Psoas muscle (tissue), 8 donors: ENCODE measurements around the gene PLOD1. TPM values are rescaled to one million over a fixed set of nuclear protein-coding genes. Genes with fewer than 3 reads are reported as not detected.

Experiments
- ATAC-seq, 4 donors: fragments of 200-7000 bp; cut with Tn5 transposase; one replicate each; pipeline ENCODE4 v1.9.1; 2020; ENCODE audit warnings: moderate library complexity in 3 of 4, mild to moderate bottlenecking in 2 of 4
- DNase-seq, 2 donors: peaks; one replicate each; pipeline ENCODE4 v3.0.0-alpha.2; 2020
- H3K27ac ChIP-seq: fragments of 200-600 bp; one replicate; pipeline ENCODE4 v1.8.0; 2022
- H3K27me3 ChIP-seq, 3 donors: fragments of 200-600 bp in 1 of 3; one replicate each; pipeline versions ENCODE4 v1.6.1 to v1.8.0; 2013 to 2022; ENCODE audit warnings: low read length in 2 of 3, mild to moderate bottlenecking in 2 of 3, moderate library complexity in 1 of 3; ENCODE audit not compliant: insufficient read depth in 3 of 3
- H3K36me3 ChIP-seq, 2 donors: fragments of 200-600 bp in 1 of 2; one replicate each; pipeline versions ENCODE4 v1.6.1 to v1.8.0; 2013 to 2022; ENCODE audit warnings: low read depth in 1 of 2, mild to moderate bottlenecking in 1 of 2, moderate library complexity in 1 of 2; ENCODE audit not compliant: insufficient read depth in 1 of 2
- H3K4me1 ChIP-seq: fragments of 200-600 bp; one replicate; pipeline ENCODE4 v1.8.0; 2022
- H3K4me3 ChIP-seq: fragments of 200-600 bp; one replicate; pipeline ENCODE4 v1.8.0; 2022; ENCODE audit warnings: mild to moderate bottlenecking
- H3K9me3 ChIP-seq: fragments of 200-600 bp; one replicate; pipeline ENCODE4 v1.8.0; 2022
- CTCF ChIP-seq: fragments of 200-600 bp; IDR thresholded peaks from one replicate; pipeline ENCODE4 v1.8.0; 2022; ENCODE audit warnings: antibody characterized with exemption
- WGBS, 3 donors: extraction: QIAGEN DNeasy Blood & Tissue Kit; methylation state at CpG; one replicate each; pipeline versions ENCODE4 v1.1.6 to v1.1.7; 2013; 5-methylcytosine and 5-hydroxymethylcytosine counted together
- intact Hi-C, 2 donors: fragments of 100-400 bp; cut with DNase I; formaldehyde crosslinking; loops; one replicate each; pipeline versions ENCODE4 v1.11.0 to v1.14.2; 2022
- polyA plus RNA-seq, 3 donors: library from polyadenylated mRNA; stranded (reverse); fragments of 200-250 nt; gene quantifications; one replicate each; pipeline ENCODE4 v1.2.3, GENCODE V29; 2013
- total RNA-seq, 4 donors: library from RNA; stranded (reverse); fragmentation: NEBNext Ultra II Directional in 2 of 4; extraction: Animal tissue kit (Norgen Biotek cat#: 25700) in 2 of 4; gene quantifications; one replicate each; pipeline versions ENCODE4 v1.2.1 to v1.2.4, GENCODE V29; 2021 to 2023
- donor health status: healthy with polysubstance abuse.
- donor health status: DM: no; HTN: no; CAD: no; lungs with moderate emphysema.
- donor health status: Bipolar disorder and iron deficiency.
- donor health status: healthy.
- donor health status: DM: yes; HTN: yes; CAD: no.
- donor health status: DM: no; HTN: no; CAD: no.
- donor health status: DM: no; HTN: no; CAD: no.
- donor health status: DM: yes; HTN: yes; CAD: no.

PLOD1 gene
- total and polyA plus RNA-seq, 7 donors = 25.1 to 52.3 (median 36.3) TPM

GRCh38 chr1:12015001-12015491 is 80.5 kb downstream of the PLOD1 start:
- H3K4me3 ChIP-seq = no peak overlapping the region
- peak overlapping the region; percentile 74 for H3K27ac ChIP-seq
- TF ChIP-seq CTCF = no peak
- no peaks in the 10 kb centered on the region for H3K27me3 ChIP-seq
- peak in 1 of 2 donors; percentile 17 for DNase-seq
- WGBS, 3 donors = 92 to 95% (median 95%) methylated on average over 10 of the region's 10 CpGs
- intact Hi-C loops = no loop called here
- H3K9me3 ChIP-seq = no peaks in the 10 kb centered on the region
- ATAC-seq = no peak
- H3K4me1 ChIP-seq = peaks cover 17% of the 10 kb centered on the region
- peaks cover 5 to 34% of the 10 kb centered on the region in 2 donors for H3K36me3 ChIP-seq

GRCh38 chr1:12015499-12015898 is 81.0 kb downstream of the PLOD1 start:
- 95 to 96% (median 95%) methylated on average over 9 of the region's 9 CpGs for WGBS, 3 donors
- no peaks in the 10 kb centered on the region for H3K27me3 ChIP-seq

GRCh38 chr1:12016182-12016581 is 81.7 kb downstream of the PLOD1 start:
- TF ChIP-seq CTCF = no peak
- intact Hi-C loops = no loop called here
- 96 to 97% (median 97%) methylated on average over 2 to 3 of the region's 3 CpGs for WGBS, 3 donors

More at GRCh38 chr1:12015499-12015898, 81.0 kb downstream of the PLOD1 start:
- H3K4me1 ChIP-seq = peaks cover 19% of the 10 kb centered on the region
- DNase-seq (no peak), ATAC-seq (no peak)
- no peak overlapping the region for H3K4me3 ChIP-seq
- intact Hi-C loops = no loop called here
- H3K27ac ChIP-seq = peak overlapping the region; percentile 0
- TF ChIP-seq CTCF = no peak
- peaks cover 5 to 30% of the 10 kb centered on the region in 2 donors for H3K36me3 ChIP-seq
- H3K9me3 ChIP-seq = no peaks in the 10 kb centered on the region

GRCh38 chr1:12019858-12020509 is 85.5 kb downstream of the PLOD1 start:
- peaks cover 0 to 33% of the 10 kb centered on the region in 2 donors for H3K36me3 ChIP-seq
- ATAC-seq (peak in 2 of 4 donors; percentile 0 to 26), DNase-seq (no peak)
- H3K4me1 ChIP-seq = peaks cover 5% of the 10 kb centered on the region
- peak overlapping the region; percentile 77 for H3K4me3 ChIP-seq
- WGBS, 3 donors = 8 to 12% (median 9%) methylated on average over 12 of the region's 12 CpGs
- no peak for TF ChIP-seq CTCF
- intact Hi-C loops = no loop called here
- peak overlapping the region; percentile 83 for H3K27ac ChIP-seq
- no peaks in the 10 kb centered on the region for H3K27me3 ChIP-seq
- H3K9me3 ChIP-seq = no peaks in the 10 kb centered on the region

More at GRCh38 chr1:12016182-12016581, 81.7 kb downstream of the PLOD1 start:
- peak in 1 of 2 donors; percentile 17 for DNase-seq
- ATAC-seq = no peak
- Histone ChIP-seq H3K4me1 (peaks cover 19% of the 10 kb centered on the region), H3K4me3 (no peak overlapping the region), H3K9me3 (no peaks in the 10 kb centered on the region), H3K27me3 (no peaks in the 10 kb centered on the region), H3K36me3 (peaks cover 5 to 23% of the 10 kb centered on the region in 2 donors), H3K27ac (no peak overlapping the region)
